ENCODE data around the gene SELENOS. TPM values are rescaled to one million over a fixed set of nuclear protein-coding genes. Genes with fewer than 3 reads are reported as not detected.

The SELENOS gene
- polyA plus RNA-seq, 3 donors = 40.2 to 70.2 (median 51.6) TPM

DNA sequence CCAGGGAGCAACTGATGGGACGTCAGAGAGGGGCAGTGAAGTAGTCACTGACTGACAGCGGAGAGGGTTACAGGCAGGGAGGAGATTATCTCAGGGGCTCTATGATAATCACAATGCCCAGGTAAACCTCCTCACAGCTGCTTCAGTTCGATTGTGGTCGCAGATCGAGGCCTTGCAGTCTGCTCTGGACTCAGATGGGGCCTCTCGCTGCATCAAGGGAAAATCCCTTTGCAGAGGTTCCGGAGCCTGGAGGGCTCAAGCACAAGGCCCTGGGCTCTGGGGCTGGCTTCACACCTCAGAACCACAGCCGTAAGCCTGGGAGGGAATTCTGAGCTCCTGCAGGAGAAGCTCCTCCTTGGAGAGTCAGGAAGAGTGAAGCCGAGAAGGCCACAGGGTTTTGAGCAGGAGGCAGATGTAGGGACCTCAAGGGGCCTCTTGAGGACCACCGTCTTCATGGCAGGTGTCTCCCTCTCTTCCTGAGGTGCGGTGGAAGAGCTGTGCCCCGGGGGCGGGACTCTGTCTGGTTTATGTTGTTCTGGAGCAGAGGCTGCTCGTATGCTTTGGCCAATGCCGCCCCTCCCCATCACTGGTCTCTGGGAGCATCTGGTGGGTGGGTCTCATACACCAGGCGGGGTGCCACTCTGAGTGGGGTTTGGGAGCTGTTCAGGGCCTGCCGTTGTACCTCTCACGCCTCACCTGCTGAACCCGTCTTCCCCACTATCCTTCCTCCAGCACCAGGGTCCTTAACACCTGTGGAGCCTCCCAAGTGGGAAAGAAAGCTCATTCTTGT is 37.2 kb upstream of the SELENOS start:
- intact Hi-C loops (cut with micrococcal nuclease) = no loop called here
- no peak overlapping the region for H3K4me3 ChIP-seq (replicated peaks in 1 of 3; ENCODE audit: low read depth in 2 of 3, low read length in 3 of 3)
- Mint-ChIP-seq H3K27ac (peak overlapping the region in 1 of 7 donors; percentile 51), H3K9me3 (peaks cover 0 to 2% (median 0%) of the 10 kb centered on the region in 7 donors), H3K4me3 (no peak overlapping the region), H3K4me1 (no peaks in the 10 kb centered on the region), H3K27me3 (ENCODE audit: low read depth in 3 of 3) (peaks cover 22 to 29% (median 24%) of the 10 kb centered on the region in 3 donors), H3K36me3 (no peaks in the 10 kb centered on the region)
- no peaks in the 10 kb centered on the region for H3K36me3 ChIP-seq (replicated peaks in 1 of 2; ENCODE audit: control insufficient read depth in 1 of 2, insufficient read depth in 2 of 2, low read length in 2 of 2)
- TF ChIP-seq, protein P1, sequence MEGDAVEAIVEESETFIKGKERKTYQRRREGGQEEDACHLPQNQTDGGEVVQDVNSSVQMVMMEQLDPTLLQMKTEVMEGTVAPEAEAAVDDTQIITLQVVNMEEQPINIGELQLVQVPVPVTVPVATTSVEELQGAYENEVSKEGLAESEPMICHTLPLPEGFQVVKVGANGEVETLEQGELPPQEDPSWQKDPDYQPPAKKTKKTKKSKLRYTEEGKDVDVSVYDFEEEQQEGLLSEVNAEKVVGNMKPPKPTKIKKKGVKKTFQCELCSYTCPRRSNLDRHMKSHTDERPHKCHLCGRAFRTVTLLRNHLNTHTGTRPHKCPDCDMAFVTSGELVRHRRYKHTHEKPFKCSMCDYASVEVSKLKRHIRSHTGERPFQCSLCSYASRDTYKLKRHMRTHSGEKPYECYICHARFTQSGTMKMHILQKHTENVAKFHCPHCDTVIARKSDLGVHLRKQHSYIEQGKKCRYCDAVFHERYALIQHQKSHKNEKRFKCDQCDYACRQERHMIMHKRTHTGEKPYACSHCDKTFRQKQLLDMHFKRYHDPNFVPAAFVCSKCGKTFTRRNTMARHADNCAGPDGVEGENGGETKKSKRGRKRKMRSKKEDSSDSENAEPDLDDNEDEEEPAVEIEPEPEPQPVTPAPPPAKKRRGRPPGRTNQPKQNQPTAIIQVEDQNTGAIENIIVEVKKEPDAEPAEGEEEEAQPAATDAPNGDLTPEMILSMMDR (IDR thresholded peaks at IDR 0.05) = no peak
- no peak overlapping the region for H2AFZ ChIP-seq (ENCODE audit: insufficient read depth, low read depth, low read length, poor library complexity, severe bottlenecking)
- H3K27me3 ChIP-seq (ENCODE audit: control insufficient read depth in 2 of 2, insufficient read depth in 2 of 2, low read length in 2 of 2) = peaks cover 0 to 11% of the 10 kb centered on the region in 2 donors
- H4K20me1 ChIP-seq (ENCODE audit: insufficient read depth, low read length) = no peaks in the 10 kb centered on the region
- no peak for DNase-seq
- no peak overlapping the region for H3K9ac ChIP-seq (ENCODE audit: insufficient read depth, low read length, poor library complexity, severe bottlenecking)
- H3K4me2 ChIP-seq (replicated peaks; ENCODE audit: extremely low read depth, low read length, poor library complexity, severe bottlenecking) = no peak overlapping the region
- no peak overlapping the region for H3K27ac ChIP-seq (ENCODE audit: low read depth in 1 of 2, low read length in 2 of 2)
- H3K79me2 ChIP-seq (ENCODE audit: insufficient read depth, low read length) = no peaks in the 10 kb centered on the region
- no peaks in the 10 kb centered on the region for H3K4me1 ChIP-seq (ENCODE audit: control insufficient read depth in 1 of 2, insufficient read depth in 2 of 2, low read length in 2 of 2)
- H3K9me3 ChIP-seq (replicated peaks in 1 of 2; ENCODE audit: control insufficient read depth in 1 of 2, insufficient read depth in 1 of 2, low read length in 2 of 2) = no peaks in the 10 kb centered on the region
- 94% methylated on average over 11 of the region's 19 CpGs for WGBS (ENCODE audit: insufficient coverage)

DNA sequence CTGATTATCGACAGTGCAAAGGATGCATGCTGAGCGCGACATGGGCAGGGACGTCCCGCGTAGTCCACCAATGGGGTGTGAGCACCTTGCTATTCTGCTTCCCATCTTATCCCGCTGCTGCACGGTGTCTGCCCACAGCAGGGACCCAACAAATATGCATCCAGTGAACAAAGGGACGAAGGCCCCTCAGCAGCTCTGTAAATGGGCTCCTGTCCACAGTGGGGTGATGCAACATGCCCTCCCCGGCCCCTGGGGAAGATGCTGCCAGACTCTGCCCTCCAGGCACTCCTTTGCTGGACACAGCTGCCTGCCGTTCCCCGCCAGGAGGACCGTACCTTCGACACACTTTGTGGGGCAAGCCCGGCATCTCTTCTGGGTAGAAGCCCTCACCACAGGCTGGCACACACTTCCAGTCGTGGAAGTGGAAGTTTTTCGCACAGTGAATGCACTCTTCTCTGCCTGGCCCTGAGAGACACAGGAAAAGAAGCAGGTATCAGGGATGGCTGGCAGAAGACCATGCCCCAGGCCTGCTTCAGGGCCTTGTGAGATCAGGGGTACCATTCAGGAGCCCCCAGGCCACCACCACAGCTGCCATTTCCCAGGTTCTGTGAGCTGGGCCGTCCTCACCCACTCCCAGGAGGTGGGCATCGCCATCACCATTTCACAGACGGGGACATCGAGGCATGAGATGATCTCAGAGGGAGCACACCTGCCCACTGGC is 35.9 kb upstream of the SELENOS start:
- no peaks in the 10 kb centered on the region for H3K36me3 ChIP-seq (replicated peaks in 1 of 2; ENCODE audit: control insufficient read depth in 1 of 2, insufficient read depth in 2 of 2, low read length in 2 of 2)
- no peaks in the 10 kb centered on the region for H3K4me1 ChIP-seq (ENCODE audit: control insufficient read depth in 1 of 2, insufficient read depth in 2 of 2, low read length in 2 of 2)
- WGBS (ENCODE audit: insufficient coverage) = 93% methylated on average over 21 of the region's 21 CpGs
- Mint-ChIP-seq H3K27ac (peak overlapping the region in 1 of 7 donors; percentile 68), H3K4me3 (no peak overlapping the region), H3K4me1 (no peaks in the 10 kb centered on the region), H3K27me3 (ENCODE audit: low read depth in 3 of 3) (peaks cover 17 to 19% (median 18%) of the 10 kb centered on the region in 3 donors), H3K36me3 (no peaks in the 10 kb centered on the region), H3K9me3 (no peaks in the 10 kb centered on the region)
- peaks cover 0 to 5% of the 10 kb centered on the region in 2 donors for H3K27me3 ChIP-seq (ENCODE audit: control insufficient read depth in 2 of 2, insufficient read depth in 2 of 2, low read length in 2 of 2)
- no peak overlapping the region for H3K4me3 ChIP-seq (replicated peaks in 1 of 3; ENCODE audit: low read depth in 2 of 3, low read length in 3 of 3)
- no peak overlapping the region for H3K4me2 ChIP-seq (replicated peaks; ENCODE audit: extremely low read depth, low read length, poor library complexity, severe bottlenecking)
- H3K79me2 ChIP-seq (ENCODE audit: insufficient read depth, low read length) = no peaks in the 10 kb centered on the region
- H3K9ac ChIP-seq (ENCODE audit: insufficient read depth, low read length, poor library complexity, severe bottlenecking) = no peak overlapping the region
- TF ChIP-seq, protein P1 (IDR thresholded peaks at IDR 0.05) = no peak
- DNase-seq = no peak
- no peaks in the 10 kb centered on the region for H3K9me3 ChIP-seq (replicated peaks in 1 of 2; ENCODE audit: control insufficient read depth in 1 of 2, insufficient read depth in 1 of 2, low read length in 2 of 2)
- H2AFZ ChIP-seq (ENCODE audit: insufficient read depth, low read depth, low read length, poor library complexity, severe bottlenecking) = no peak overlapping the region
- intact Hi-C loops (cut with micrococcal nuclease) = no loop called here
- no peak overlapping the region for H3K27ac ChIP-seq (ENCODE audit: low read depth in 1 of 2, low read length in 2 of 2)
- no peaks in the 10 kb centered on the region for H4K20me1 ChIP-seq (ENCODE audit: insufficient read depth, low read length)
